ENCODE data around the gene FEZF1. TPM values are rescaled to one million over a fixed set of nuclear protein-coding genes. Genes with fewer than 3 reads are reported as not detected.

The FEZF1 gene
- total and polyA plus RNA-seq, 4 donors = not detected

GRCh38 chr7:122315507-122316466, 11.2 kb upstream of the FEZF1 start:
- H3K9ac ChIP-seq (ENCODE audit: low read depth in 1 of 2, low read length in 2 of 2) = no peak overlapping the region
- H3K27ac ChIP-seq (ENCODE audit: low read depth in 1 of 2, low read length in 2 of 2) = no peak overlapping the region
- no peak for DNase-seq (ENCODE audit: low spot score)
- no peaks in the 10 kb centered on the region for H3K36me3 ChIP-seq (ENCODE audit: control insufficient read depth in 4 of 4, insufficient read depth in 3 of 4, low read depth in 1 of 4, low read length in 3 of 4)
- 13% methylated on average over 25 of the region's 25 CpGs for WGBS
- H3K9me3 ChIP-seq (ENCODE audit: control insufficient read depth in 4 of 4, low read length in 3 of 4) = peaks cover 0 to 2% (median 0%) of the 10 kb centered on the region in 4 donors
- H3K27me3 ChIP-seq (ENCODE audit: control insufficient read depth in 4 of 4, insufficient read depth in 4 of 4, low read length in 3 of 4) = peaks cover 4 to 35% (median 19%) of the 10 kb centered on the region in 4 donors
- H3K4me3 ChIP-seq (ENCODE audit: low read depth in 1 of 3, low read length in 3 of 3) = no peak overlapping the region
- TF ChIP-seq ATF3 (IDR thresholded peaks at IDR 0.05) (no peak), GABPA (IDR thresholded peaks at IDR 0.05 in 1 of 2, conservative IDR thresholded peaks at IDR 0.05 in 1 of 2) (no peak), MAX (IDR thresholded peaks at IDR 0.05) (no peak), RAD21 (IDR thresholded peaks at IDR 0.05) (no peak), YY1 (IDR thresholded peaks at IDR 0.05) (no peak), RXRA (IDR thresholded peaks at IDR 0.05) (no peak), JUND (IDR thresholded peaks at IDR 0.05) (no peak), CTCF (IDR thresholded peaks at IDR 0.05; ENCODE audit: low read depth, low read length, missing input control) (no peak), FOXA2 (IDR thresholded peaks at IDR 0.05) (no peak)
- peaks cover 4 to 18% (median 11%) of the 10 kb centered on the region in 4 donors for H3K4me1 ChIP-seq (ENCODE audit: control insufficient read depth in 4 of 4, insufficient read depth in 4 of 4, low read length in 3 of 4)

GRCh38 chr7:122314284-122314683, 9.7 kb upstream of the FEZF1 start:
- Histone ChIP-seq H3K4me1 (ENCODE audit: control insufficient read depth in 4 of 4, insufficient read depth in 4 of 4, low read length in 3 of 4) (peaks cover 8 to 26% (median 16%) of the 10 kb centered on the region in 4 donors), H3K27ac (ENCODE audit: low read depth in 1 of 2, low read length in 2 of 2) (no peak overlapping the region), H3K36me3 (ENCODE audit: control insufficient read depth in 4 of 4, insufficient read depth in 3 of 4, low read depth in 1 of 4, low read length in 3 of 4) (no peaks in the 10 kb centered on the region), H3K9me3 (ENCODE audit: control insufficient read depth in 4 of 4, low read length in 3 of 4) (peaks cover 0 to 2% (median 0%) of the 10 kb centered on the region in 4 donors), H3K27me3 (ENCODE audit: control insufficient read depth in 4 of 4, insufficient read depth in 4 of 4, low read length in 3 of 4) (peaks cover 4 to 40% (median 21%) of the 10 kb centered on the region in 4 donors), H3K4me3 (ENCODE audit: low read depth in 1 of 3, low read length in 3 of 3) (no peak overlapping the region), H3K9ac (ENCODE audit: low read depth in 1 of 2, low read length in 2 of 2) (no peak overlapping the region)
- WGBS = 24% methylated on average over 4 of the region's 4 CpGs
- no peak for TF ChIP-seq HNF4A (conservative IDR thresholded peaks at IDR 0.05)
- no peak for TF ChIP-seq RAD21 (IDR thresholded peaks at IDR 0.05)
- no peak for TF ChIP-seq NR2F2 (IDR thresholded peaks at IDR 0.05)
- no peak for TF ChIP-seq TAF1 (conservative IDR thresholded peaks at IDR 0.05)
- no peak for TF ChIP-seq ZBTB33 (IDR thresholded peaks at IDR 0.05)
- TF ChIP-seq REST (IDR thresholded peaks at IDR 0.05) = no peak
- TF ChIP-seq HNF4G (IDR thresholded peaks at IDR 0.05) = no peak
- no peak for TF ChIP-seq FOXA1 (IDR thresholded peaks at IDR 0.05)
- TF ChIP-seq GABPA (IDR thresholded peaks at IDR 0.05 in 1 of 2, conservative IDR thresholded peaks at IDR 0.05 in 1 of 2) = no peak
- TF ChIP-seq CTCF (IDR thresholded peaks at IDR 0.05; ENCODE audit: low read depth, low read length, missing input control) = no peak
- TF ChIP-seq ATF3 (IDR thresholded peaks at IDR 0.05) = no peak
- no peak for TF ChIP-seq MAX (IDR thresholded peaks at IDR 0.05)
- no peak for TF ChIP-seq JUND (IDR thresholded peaks at IDR 0.05)
- no peak for TF ChIP-seq FOXA2 (IDR thresholded peaks at IDR 0.05)
- no peak for TF ChIP-seq EGR1 (IDR thresholded peaks at IDR 0.05; ENCODE audit: low read depth in 2 of 2)
- no peak for TF ChIP-seq YY1 (IDR thresholded peaks at IDR 0.05)
- TF ChIP-seq SP1 (IDR thresholded peaks at IDR 0.05) = no peak
- no peak for TF ChIP-seq RXRA (IDR thresholded peaks at IDR 0.05)
- no peak for DNase-seq (ENCODE audit: low spot score)

Data from liver (tissue), 9 donors.